Neural cell (in vitro differentiated cells): ENCODE measurements around the gene OMG. TPM values are rescaled to one million over a fixed set of nuclear protein-coding genes. Genes with fewer than 3 reads are reported as not detected.

ENCODE experiments used
- polyA plus RNA-seq: library from polyadenylated mRNA; depleted of rRNA; stranded (reverse); fragments of >200 nt; gene quantifications from 2 replicates; pipeline ENCODE4 v1.2.3, GENCODE V29; 2014

OMG gene
- polyA plus RNA-seq, 1 donor from 2014 or later, result not detected

Other genes with a start within 250 kb of the OMG start
- 21.2 and 22.4 TPM in 2 replicates for gene NF1, start 202.3 kb downstream of the OMG start, polyA plus RNA-seq
- not detected in 2 replicates for gene EVI2B, start 16.8 kb upstream of the OMG start, polyA plus RNA-seq
- not detected in 2 replicates for gene EVI2A, start 24.4 kb upstream of the OMG start, polyA plus RNA-seq
- 14.4 and 25.1 TPM in 2 replicates for gene RAB11FIP4, start 94.4 kb upstream of the OMG start, polyA plus RNA-seq